SK-N-MC (cell line): ENCODE results near the gene ACE.

Experiments
- EZH2 ChIP-seq: fragments of 200-600 bp; sonication (generic); IDR thresholded peaks from one replicate; pipeline ENCODE4 v1.6.1; 2017; ENCODE audit warnings: antibody characterized with exemption
- FOXP2 ChIP-seq: optimal IDR thresholded peaks from 2 replicates; pipeline ENCODE3; 2011; ENCODE audit warnings: mild to moderate bottlenecking, moderate library complexity; ENCODE audit not compliant: insufficient read depth; ENCODE audit errors: extremely low read length, control extremely low read depth
- POLR2AphosphoS5 ChIP-seq: IDR thresholded peaks from 2 replicates; pipeline ENCODE4 v1.6.1; 2012; ENCODE audit warnings: mild to moderate bottlenecking, low read depth, low read length, borderline replicate concordance

GRCh38 chr17:63530557-63531021 lies 53.7 kb downstream of the ACE start:
- TF ChIP-seq EZH2: no peak
- TF ChIP-seq POLR2AphosphoS5: no peak
- TF ChIP-seq FOXP2: no peak
